ENCODE measurements around the gene WFIKKN1.

WFIKKN1 gene

DNA sequence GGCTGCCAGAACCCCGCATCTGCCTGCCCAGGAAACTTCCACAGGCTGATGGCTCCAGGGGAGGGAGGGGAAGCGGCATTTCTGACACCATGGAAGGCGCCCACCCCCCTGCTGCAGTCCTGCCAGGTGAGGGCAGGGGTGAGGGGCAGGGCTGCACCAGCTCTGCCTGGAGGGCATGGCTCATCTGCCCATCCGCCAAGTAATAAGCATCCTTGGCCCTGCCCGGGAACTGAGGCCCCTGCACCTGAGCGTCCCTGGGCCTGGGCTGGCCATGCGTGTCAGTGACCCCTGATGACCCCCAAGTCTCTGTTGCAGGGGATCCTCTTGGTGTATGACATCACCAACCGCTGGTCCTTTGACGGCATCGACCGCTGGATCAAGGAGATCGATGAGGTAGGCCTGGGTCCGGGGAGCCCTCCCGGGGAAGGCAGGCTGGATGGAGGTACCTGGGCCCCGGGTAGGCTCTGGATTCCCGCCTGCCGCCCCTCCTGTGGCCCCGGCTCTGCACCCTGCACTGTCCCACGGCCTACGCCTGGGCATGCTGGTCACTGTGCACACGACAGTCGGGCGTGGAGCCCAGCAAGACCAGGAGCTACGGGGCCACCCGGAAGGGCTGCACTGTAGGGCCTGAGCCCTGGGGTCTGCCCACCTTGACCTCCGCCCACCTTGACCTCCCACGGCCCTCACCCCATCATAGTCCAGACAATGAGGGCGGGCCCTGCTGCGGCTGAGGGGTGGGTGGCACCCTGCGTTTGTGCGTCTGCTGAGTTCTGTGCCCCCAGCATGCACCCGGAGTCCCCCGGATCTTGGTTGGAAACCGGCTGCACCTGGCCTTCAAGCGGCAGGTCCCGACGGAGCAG lies 5.4 kb upstream of the WFIKKN1 start:
- no peak for DNase-seq

GRCh38 chr16:625977-626765 lies 4.6 kb upstream of the WFIKKN1 start:
- DNase-seq, result no peak

- no peak for DNase-seq
Observed at GRCh38 chr16:626787-627453, 3.9 kb upstream of the WFIKKN1 start.

GRCh38 chr16:627454-628239 lies 3.1 kb upstream of the WFIKKN1 start:
- DNase-seq, result no peak

GRCh38 chr16:628321-629061 lies 2.3 kb upstream of the WFIKKN1 start:
- DNase-seq, result no peak

GRCh38 chr16:629185-629832 lies 1.5 kb upstream of the WFIKKN1 start:
- DNase-seq, result no peak

DNA sequence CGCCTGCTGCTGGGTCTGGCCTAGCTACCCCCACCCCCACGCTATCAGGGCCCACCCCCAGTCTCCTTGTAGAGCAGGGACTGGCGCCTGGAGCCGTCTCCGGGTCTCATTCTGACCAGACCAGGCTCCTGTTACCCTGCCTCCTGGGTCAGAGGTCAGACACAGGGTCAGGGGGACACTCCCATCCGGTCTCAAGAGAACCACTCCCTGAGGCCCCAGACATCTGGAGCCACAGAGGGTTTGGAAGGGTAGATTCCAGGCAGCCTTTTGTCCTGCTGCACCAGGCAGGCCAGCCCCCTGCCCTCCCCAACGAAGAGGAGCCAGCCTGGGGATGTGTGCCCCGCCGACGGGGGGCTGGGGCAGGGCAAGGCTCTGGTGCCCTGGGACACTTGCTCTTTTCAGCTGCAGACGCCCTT lies 944 bp upstream of the WFIKKN1 start:
- no peak for DNase-seq

DNA sequence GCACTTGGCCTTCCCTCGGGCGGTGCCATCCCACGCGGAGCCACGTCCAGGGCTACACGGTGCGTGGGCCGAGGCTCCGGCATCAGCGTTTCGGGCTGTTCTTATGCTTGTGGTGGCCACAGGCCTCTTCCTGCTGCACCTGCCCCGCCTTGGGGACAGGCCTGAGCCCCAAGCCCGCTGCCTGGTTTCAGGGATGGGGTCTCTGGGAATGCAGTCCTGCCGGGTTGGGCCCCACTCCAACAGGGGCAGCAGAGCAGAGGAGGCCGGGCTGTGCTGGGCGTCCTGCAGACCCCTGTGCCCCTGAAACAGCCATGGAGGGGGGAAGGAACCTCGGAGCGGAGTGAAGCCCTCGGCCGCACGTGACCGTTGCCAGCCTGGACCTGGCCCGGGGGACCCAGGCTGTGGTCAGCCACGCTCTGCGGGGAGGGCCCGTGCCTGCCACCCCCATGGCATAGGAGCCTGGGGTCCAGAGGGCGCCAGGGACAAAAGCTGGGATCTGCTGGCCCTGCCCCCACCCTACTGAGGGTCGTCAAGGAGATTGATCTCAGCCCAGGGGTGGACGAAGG lies 453 bp upstream of the WFIKKN1 start:
- DNase-seq, result no peak

DNA sequence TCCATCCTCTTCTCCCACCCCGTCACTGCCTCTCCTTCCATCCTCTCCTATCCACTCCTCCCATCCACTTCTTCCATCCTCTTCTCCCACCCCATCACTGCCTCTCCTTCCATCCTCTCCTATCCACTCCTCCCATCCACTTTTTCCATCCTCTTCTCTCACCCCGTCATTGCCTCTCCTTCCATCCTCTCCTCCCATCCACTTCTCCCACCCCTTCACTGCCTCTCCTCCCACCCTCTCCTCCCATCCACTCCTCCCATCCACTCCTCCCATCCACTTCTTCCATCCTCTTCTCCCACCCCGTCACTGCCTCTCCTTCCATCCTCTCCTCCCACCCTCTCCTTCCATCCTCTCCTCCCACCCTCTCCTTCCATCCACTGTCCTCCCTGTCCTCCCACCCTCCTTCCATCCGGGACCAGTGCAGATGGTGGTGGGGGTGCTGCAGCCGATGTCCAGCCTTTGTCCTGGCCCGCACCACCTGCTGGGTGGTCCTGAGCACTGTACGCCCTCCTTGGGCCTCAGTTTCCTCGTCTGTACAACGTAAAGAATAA lies 1.1 kb downstream of the WFIKKN1 start:
- no peak for DNase-seq

DNA sequence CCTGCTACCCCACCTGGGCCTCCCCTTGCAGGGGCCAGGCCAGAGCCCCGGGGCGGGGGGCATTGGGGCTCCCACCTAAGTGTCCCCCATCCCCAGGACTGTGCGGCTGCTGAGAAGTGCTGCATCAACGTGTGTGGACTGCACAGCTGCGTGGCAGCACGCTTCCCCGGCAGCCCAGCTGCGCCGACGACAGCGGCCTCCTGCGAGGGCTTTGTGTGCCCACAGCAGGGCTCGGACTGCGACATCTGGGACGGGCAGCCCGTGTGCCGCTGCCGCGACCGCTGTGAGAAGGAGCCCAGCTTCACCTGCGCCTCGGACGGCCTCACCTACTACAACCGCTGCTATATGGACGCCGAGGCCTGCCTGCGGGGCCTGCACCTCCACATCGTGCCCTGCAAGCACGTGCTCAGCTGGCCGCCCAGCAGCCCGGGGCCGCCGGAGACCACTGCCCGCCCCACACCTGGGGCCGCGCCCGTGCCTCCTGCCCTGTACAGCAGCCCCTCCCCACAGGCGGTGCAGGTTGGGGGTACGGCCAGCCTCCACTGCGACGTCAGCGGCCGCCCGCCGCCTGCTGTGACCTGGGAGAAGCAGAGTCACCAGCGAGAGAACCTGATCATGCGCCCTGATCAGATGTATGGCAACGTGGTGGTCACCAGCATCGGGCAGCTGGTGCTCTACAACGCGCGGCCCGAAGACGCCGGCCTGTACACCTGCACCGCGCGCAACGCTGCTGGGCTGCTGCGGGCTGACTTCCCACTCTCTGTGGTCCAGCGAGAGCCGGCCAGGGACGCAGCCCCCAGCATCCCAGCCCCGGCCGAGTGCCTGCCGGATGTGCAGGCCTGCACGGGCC lies 1.9 kb downstream of the WFIKKN1 start:
- no peak for DNase-seq

DNA sequence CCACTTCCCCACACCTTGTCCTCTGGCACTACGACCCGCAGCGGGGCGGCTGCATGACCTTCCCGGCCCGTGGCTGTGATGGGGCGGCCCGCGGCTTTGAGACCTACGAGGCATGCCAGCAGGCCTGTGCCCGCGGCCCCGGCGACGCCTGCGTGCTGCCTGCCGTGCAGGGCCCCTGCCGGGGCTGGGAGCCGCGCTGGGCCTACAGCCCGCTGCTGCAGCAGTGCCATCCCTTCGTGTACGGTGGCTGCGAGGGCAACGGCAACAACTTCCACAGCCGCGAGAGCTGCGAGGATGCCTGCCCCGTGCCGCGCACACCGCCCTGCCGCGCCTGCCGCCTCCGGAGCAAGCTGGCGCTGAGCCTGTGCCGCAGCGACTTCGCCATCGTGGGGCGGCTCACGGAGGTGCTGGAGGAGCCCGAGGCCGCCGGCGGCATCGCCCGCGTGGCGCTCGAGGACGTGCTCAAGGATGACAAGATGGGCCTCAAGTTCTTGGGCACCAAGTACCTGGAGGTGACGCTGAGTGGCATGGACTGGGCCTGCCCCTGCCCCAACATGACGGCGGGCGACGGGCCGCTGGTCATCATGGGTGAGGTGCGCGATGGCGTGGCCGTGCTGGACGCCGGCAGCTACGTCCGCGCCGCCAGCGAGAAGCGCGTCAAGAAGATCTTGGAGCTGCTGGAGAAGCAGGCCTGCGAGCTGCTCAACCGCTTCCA lies 2.7 kb downstream of the WFIKKN1 start:
- no peak for DNase-seq

DNA sequence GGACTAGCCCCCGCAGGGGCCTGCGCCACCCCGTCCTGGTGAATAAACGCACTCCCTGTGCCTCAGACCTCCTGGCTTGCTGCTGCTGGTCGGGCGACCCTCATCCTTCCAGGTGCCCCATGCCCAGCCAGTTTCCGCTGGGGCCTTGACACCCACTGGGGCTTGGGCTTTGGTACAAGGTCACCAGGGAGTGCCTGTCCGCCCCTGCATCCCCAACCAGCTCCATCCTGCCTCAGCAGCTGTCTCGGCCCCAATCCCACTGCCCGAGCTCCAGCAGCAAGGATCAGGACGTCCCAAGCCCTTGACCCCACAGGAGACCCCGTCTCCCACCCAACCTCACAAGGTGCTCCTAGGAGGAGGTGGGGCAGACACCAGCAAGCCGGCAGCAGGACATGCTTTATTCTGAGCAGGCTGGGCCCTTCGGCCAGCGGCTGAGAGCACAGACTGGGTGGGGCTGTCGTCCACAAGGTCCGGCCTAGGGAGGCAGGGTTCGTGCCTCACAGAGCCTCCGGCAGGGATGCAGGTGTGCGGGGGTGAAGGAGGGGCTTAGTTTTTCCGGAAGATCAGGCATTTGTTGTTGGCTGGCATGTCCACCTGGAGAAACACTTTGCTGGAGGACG lies 3.4 kb downstream of the WFIKKN1 start:
- no peak for DNase-seq

DNA sequence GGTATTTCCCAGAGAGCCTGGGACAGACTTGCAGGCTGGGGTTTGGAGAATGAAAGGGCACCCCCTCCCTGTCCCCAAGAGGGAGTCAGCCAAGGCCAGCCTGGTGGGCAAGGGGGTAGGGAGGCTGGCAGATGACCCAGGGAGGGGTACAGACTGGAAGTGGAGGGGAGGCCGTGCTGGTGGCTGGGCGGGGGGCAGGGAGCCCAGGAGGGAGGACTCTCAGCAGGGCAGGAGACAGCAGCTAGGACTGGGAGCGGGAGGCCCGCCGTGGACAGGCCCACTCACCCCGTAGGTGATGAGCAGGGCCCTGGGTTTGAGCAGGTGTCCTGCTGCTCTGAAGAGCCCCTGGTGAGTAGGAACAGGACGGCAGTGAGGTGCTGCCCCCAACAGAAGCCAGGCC lies 4.2 kb downstream of the WFIKKN1 start:
- DNase-seq, result no peak

GRCh38 chr16:635573-636205 lies 4.9 kb downstream of the WFIKKN1 start:
- DNase-seq, result no peak

- peak; percentile 84 for DNase-seq
Observed at GRCh38 chr16:636206-637080, 5.7 kb downstream of the WFIKKN1 start, which contains the start of gene METTL26. TSS of gene METTL26 (minus strand) at chr16:636305. CDS start at chr16:636290, 15 bp downstream.

- no peak for DNase-seq
Observed at GRCh38 chr16:637081-638018, 6.6 kb downstream of the WFIKKN1 start.

Data from NCI-H1436 treated with DMSO at 0.1 percent for 48 hours (cell line).